GM19395 (cell line): ENCODE measurements around the gene HYAL1.
"Not testable (repeated sequence)": the region's sequence is repeated elsewhere in the genome, so short reads cannot be mapped to it uniquely, and the experiment has no call there.

ENCODE experiments used
- ATAC-seq: cut with Tn5 transposase; IDR thresholded peaks from one replicate; pipeline ENCODE4 v1.9.1; 2021; ENCODE audit warnings: mild to moderate bottlenecking, moderate library complexity; ENCODE audit not compliant: unreplicated experiment

Gene HYAL1

DNA sequence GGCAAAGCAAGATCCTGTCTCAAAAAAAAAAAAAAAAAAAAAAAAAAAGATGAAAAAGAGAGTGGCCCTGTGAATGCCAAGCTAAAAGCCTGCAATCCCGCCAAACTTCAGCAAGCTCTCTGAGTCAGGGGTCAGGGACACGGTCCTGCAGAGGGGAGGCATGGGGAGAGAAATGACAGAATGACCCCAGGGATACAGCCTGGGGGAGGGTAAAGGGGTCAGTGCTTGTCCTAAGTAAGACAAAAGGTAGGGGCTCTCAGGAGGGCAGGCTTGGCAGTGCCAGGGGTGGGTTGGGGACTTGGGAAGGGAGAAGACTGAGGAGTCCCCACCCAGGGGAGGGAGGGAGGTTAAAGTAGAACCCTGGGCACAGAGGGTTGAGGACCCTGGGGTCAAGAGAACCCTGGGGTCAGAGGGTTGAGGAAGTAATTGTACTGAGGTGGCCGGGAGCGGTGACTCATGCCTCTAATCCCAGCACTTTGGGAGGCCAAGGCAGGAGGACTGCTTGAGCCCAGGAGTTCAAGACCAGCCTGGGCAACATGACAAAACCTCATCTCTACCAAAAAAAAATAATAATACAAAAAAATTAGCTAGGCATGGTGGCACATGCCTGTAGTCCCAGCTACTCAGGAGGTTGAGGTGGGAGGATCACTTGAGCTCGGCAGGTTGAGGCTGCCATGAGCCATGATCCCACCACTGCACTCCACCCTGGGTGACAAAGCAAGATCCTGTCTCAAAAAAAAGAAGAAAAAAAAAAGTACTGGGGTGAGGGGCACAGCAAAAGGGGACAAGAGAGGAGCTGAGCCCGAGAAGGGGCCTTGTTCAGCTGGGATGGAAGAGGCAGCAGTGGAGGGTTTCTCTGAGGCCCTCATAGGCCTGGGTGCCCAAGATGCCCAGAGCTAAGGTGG lies 39.6 kb downstream of the HYAL1 start:
- no peak for ATAC-seq

DNA sequence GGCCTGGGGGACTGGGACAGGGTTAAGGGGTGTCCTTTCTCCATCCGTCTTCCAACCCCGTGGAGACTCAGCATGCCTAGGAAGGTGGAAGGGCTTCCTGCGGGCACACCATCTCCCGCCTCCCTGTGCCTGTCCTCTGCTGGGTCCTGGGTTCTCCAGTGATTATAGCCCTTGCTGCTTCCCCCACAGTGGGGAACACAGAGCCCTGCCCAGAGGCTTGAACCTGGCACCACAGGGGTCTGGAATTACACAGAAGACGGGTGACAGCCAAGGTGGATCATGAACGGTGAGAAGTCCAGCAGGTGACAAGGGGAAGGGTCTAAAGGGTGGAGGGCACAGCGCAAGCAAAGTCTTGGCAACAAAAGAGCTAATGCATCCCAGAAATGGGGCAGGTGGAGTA lies 40.6 kb downstream of the HYAL1 start:
- no peak for ATAC-seq

DNA sequence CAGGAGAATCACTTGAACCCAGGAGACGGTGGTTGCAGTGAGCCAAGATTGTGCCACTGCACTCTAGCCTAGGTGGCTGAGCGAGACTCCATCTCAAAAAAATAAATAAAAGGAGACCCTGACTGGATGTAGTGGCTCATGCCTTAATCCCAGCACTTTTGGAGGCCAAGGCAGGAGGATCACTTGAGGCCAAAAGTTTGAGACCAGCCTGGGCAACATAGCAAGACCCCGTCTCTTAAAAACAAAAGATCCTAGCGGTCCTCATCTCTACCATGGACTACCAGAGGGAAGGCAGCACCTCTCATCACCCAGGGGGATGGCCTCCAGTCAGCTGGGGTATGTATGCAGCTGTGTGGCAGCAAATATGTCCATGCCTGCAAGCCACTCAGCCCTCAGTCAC lies 41.2 kb downstream of the HYAL1 start:
- not testable (repeated sequence) for ATAC-seq

DNA sequence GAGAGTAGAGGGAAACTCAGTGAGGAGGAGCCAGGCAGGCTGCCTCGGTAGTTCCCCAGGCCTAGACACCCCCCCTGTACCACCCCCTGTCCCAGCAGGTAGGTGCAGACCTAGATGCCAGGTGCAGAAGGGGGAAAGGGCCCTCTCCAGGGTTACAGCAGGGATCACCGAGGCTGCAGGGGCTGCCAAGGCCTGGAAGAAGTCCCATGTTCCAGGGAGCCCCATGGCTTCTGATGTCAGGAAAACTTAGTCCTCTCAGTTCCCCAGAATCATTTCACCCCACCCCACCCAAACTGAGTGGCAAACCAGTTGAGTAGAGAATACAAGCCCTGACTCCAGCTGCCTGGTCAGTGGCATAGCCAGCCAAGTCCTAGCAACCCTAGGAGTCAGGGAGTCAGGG lies 41.9 kb downstream of the HYAL1 start:
- ATAC-seq, result no peak

DNA sequence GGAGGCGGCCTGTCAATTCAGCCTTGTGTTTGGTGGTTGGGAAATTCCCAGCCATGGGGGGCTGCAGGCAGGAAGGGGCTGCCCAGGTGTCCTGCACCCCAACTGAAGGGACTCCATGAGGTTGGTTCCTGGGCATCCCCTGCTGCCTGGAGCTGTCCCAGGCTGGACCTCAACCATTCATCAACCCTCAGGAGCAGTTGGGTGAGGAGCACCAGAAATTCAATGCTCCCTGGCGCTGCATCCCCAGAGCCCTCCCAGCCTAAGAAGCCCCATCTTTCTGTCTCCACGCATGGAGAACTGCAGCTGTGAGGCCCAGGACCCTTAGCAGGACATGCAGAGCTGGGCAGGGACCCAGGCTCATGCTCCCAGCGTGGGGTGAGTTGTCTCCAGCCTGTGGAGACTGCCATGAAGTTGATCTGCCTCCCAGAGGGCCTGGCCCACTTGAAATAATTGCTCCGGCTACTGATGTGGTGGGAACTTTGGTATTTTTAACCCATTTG lies 42.4 kb downstream of the HYAL1 start:
- ATAC-seq, result no peak

DNA sequence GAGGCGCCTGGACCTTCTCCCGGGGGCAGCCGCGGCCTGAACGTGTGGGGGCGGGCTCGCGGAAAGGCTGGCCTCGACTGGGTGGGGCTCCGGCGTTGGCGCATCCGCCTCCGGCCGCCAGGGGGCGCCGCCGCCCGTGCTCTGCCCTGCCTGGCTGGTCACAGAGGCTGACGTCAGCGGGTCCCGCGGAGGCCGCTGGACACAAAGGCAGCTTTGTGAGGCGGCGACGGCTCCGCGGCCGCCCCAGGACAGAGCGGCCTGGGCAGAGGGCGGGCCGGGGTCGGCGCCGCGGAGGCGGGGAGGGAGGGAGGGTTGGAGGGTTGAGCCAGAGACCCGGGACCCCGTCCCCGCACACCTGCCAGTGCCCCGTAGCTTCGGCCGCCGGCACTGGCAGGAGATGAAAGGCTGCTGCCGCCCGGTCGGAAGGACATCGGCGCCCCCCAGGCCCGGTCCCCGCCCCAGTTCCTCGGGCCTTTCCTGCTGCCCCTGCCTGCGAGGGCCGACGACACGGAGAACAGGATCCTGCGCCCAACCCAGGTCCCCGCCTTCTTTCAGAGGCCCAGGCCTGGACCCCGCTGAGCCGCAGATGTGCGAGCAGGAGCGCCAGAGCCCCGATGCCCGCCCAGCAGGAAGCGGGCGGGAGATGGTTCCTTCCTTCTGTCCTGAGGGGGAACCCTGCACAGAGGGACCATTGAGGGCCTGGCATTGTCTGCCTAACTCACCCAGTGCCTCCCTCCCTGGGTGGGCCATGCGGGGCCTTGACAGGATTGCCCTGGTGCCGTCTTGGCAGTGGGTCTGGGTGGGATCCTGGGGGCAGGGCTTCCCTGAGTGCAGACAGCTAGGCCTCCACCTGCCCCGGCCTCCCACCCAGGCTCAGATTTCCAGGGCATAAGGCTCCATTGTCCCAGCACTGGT lies 43.1 kb downstream of the HYAL1 start:
- ATAC-seq, result peak; percentile 82

DNA sequence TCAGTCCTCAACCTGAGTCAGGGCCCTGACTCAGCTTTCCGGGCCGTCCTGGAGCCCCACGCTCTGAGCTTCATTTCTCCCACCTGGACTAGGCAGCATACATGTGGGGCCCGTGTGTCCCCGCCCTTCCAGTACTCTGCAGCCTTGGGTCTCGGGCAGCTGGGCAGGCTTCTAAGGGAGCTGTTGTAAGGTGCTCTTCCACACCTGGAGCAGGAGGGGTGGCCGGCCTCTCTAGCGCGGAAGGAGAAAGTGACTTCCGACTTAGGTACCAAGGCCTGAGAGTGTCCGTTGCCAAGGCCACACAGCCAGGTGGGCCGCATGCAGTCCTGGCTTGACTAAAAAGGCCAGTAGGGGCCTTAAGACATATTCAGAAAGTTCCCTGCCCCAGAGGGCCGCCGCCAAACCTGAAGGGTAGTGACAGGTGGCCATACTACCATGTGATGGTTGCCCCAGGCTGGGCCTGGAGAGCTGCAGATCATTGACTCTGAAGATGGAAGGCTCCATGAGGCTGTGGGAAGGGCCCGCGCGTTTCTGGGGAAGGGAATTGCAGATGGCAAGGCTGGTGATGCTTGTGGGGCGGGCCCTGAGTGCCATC lies 43.8 kb downstream of the HYAL1 start:
- peak; percentile 34 for ATAC-seq

DNA sequence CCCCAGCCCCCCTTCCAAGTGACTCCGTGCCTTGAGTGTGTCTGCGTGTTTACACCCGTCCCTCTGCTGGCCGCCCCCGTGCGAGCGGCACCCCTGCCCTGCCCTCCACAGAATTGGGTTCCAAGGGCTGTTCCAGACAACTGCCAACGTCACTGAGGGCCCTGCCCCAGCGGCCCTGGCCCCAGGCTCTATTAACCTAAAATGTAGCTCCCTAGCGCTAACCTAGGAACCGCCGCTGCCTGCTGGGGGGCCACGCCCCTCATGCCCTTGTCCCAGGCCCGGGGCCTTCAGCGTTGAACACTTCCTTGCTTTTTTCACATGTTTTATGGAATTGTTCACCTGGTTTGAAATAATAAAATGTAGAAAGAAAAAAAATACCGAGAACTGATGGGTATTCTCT lies 44.4 kb downstream of the HYAL1 start:
- no peak for ATAC-seq

DNA sequence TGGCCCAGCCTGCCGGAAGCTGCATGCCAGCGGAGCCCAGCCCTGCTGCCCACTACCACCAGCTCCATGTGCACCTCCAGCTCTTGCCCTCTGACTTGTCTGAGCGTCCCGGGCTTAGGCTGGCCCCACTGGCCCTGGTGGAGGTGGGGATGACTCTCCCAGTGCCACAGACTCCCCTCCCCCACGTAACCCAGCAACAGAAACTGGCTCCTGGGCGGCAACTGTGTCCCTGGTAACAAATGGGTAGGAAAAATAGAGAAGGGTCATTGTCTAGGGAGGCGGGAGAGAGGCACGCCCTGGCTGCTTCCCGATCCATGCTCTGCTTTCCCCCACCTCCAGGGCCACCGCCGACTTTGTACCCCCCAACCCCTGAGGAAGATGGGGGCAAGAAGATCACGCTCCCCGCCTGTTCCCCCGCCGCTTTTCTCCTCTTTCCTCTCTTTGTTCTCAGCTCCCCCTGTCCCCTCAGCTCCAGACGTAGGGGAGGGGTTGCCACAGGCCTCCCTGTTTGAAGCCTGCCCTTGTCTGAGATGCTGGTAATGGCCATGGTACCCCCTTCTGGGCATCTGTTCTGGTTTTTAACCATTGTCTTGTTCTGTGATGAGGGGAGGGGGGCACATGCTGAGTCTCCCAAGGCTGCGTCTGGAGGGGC lies 45.2 kb downstream of the HYAL1 start:
- ATAC-seq, result no peak

DNA sequence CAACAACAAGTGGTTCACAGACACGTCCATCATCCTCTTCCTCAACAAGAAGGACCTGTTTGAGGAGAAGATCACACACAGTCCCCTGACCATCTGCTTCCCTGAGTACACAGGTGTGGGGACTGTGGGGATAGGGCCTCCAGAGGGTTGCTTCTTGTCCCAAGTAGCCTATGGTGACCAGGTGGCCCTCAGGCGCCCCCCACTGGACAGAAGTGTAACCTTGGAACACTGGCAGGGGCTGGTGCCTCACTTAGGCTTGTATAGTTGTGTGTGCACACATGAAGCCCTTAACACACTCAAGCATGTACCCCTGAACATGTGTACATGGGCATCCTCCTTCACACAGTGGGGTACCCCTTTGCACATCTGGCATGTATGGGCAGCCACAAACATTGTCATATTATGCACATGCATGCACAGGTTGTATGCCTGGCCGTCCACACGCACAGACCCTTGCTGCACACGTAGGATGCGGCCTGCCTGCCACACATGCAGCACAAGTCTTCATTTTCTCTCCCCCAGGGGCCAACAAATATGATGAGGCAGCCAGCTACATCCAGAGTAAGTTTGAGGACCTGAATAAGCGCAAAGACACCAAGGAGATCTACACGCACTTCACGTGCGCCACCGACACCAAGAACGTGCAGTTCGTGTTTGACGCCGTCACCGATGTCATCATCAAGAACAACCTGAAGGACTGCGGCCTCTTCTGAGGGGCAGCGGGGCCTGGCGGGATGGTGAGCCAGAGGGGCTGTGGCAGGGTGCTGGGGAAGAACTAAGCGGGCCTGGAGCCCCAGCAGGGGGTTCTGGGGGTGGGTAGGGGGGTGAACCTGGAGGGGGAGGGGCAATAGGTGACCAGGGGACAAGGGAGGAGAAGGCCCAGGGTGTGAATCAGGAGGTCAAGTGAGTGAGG lies 46.1 kb downstream of the HYAL1 start:
- ATAC-seq, result no peak

DNA sequence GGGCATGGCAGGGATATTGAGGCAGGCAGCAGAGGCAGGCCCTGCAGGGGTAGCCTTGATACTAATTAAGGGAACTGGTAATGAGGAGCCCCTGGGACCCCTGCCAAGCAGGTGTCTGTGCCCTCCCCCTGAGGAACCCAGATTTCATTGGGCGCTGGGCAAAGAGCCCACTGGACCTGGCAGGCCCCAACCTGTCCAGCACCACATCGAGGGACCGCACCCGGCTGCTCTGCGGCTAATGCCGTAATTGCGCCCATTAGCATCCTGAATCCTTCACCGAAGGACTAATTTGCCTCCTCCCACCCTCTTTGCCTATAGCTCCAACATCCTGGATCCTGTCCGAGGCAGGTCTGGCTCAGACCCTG lies 48.1 kb downstream of the HYAL1 start:
- ATAC-seq, result no peak

DNA sequence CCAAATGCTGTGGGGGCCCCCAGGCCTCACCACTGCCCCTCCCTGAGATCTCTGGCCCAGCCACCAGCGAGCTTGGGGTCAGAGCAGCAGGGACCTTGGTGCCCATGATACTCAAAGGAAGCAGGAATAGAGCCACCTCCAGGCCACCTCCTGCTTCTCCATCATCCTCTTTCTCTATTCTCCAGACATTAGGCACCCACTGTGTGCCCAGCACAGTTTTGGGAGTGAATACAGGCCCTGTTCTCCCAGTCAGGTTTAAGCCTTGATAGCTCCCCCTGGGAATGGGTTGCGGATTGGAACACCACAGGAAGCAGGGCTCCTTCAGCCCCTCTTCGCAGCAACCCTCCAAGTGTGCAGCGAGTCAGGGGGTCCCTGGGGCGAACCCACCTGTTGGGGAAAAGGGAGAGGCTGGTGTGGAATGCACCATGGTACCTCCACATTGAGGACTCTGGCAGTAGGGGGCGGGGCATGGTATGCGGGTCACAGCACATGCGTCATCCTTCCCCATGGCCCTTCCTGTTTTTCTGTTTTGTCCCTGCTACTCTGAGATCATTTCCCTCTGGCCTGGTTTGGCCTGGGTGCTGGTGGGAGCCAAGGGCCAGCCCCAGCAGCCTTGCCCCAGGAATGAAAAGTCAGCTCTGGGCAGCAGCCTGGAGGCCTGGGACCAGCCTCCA lies 48.7 kb downstream of the HYAL1 start:
- ATAC-seq, result no peak

DNA sequence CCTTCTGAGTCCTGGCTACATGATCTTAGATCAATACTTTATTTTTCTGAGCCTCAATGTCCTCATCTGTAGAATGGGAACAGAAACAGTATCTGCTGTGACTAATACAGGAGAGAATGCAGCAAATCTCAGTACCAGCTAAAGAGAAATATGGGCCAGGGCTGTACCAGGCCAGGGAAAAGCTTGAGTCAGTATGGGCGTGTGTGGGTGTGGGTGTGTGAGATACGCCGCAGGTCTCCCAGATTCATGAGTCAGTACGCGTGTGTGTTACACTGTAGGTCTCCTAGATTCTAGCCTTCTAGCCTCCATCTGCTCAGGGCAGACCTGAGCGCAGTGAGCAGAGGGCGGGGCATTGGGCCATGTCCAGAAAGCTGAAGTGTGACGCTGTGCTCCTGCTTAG lies 52.2 kb downstream of the HYAL1 start:
- no peak for ATAC-seq

DNA sequence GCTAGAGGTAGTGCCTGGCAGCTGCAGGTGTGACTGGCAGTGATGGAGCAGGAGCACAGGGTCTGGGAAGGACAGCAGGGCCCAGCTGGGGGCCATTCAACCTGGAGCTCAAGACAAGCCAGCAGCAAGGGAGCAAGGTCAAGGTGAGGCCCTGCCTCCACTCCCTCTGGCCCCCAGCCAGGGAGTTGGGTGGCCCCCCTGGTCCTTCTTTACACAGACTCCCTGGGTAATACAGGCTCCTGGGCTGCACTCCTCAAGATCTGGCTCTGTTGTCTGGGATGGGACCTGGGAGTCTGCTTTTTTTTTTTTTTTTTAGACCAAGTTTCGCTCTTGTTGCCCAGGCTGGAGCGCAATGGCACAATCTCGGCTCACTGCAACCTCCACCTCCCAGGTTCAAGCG lies 52.9 kb downstream of the HYAL1 start:
- no peak for ATAC-seq
